ENCODE results near the gene TLNRD1.

Gene TLNRD1

GRCh38 chr15:81002331-81003096 lies 1.8 kb downstream of the TLNRD1 start:
- DNase-seq, result peak in 1 of 3 experiments; percentile 61

GRCh38 chr15:81003097-81003350 lies 2.3 kb downstream of the TLNRD1 start:
- no peak for DNase-seq

GRCh38 chr15:81006124-81006523 lies 5.4 kb downstream of the TLNRD1 start:
- DNase-seq, result no peak

- peak in 1 of 3 experiments; percentile 37 for DNase-seq
These were observed 6.8 kb downstream of the TLNRD1 start for GRCh38 chr15:81007428-81008064.

- DNase-seq, result peak in 1 of 3 experiments; percentile 26
These were observed 7.6 kb downstream of the TLNRD1 start for GRCh38 chr15:81008312-81008711.

- no peak for DNase-seq
These were observed 9.4 kb downstream of the TLNRD1 start for GRCh38 chr15:81010086-81010485.

- DNase-seq, result no peak
These were observed 10.9 kb downstream of the TLNRD1 start for GRCh38 chr15:81011593-81011992.

GRCh38 chr15:81012588-81012987 lies 11.9 kb downstream of the TLNRD1 start:
- peak in 1 of 3 experiments; percentile 1 for DNase-seq

- no peak for DNase-seq
These were observed 12.7 kb downstream of the TLNRD1 start for GRCh38 chr15:81013396-81013929.

GRCh38 chr15:81014446-81015093 lies 13.8 kb downstream of the TLNRD1 start:
- no peak for DNase-seq

- DNase-seq, result no peak
These were observed 15.1 kb downstream of the TLNRD1 start for GRCh38 chr15:81015621-81016488.

GRCh38 chr15:81016489-81017068 lies 15.9 kb downstream of the TLNRD1 start:
- no peak for DNase-seq

- DNase-seq, result no peak
These were observed 17.5 kb downstream of the TLNRD1 start for GRCh38 chr15:81018197-81018596.

- DNase-seq, result no peak
These were observed 20.6 kb downstream of the TLNRD1 start for GRCh38 chr15:81021321-81021720.

- DNase-seq, result no peak
These were observed 23.0 kb downstream of the TLNRD1 start for GRCh38 chr15:81023483-81024264.

- DNase-seq, result no peak
These were observed 23.6 kb downstream of the TLNRD1 start for GRCh38 chr15:81024265-81024872.

- DNase-seq, result no peak
These were observed 24.2 kb downstream of the TLNRD1 start for GRCh38 chr15:81024936-81025335.

- no peak for DNase-seq
These were observed 25.1 kb downstream of the TLNRD1 start for GRCh38 chr15:81025721-81026370.

- no peak for DNase-seq
These were observed 26.3 kb downstream of the TLNRD1 start for GRCh38 chr15:81026836-81027599.

All from NCI-H1417 (cell line).